GM21360 (cell line): ENCODE data around the gene C19orf33.
"Not testable (repeated sequence)": the region's sequence is repeated elsewhere in the genome, so short reads cannot be mapped to it uniquely, and the experiment has no call there.

Experiments used
- ATAC-seq: cut with Tn5 transposase; IDR thresholded peaks from one replicate; pipeline ENCODE4 v1.9.1; 2021; ENCODE audit warnings: mild to moderate bottlenecking, moderate library complexity; ENCODE audit not compliant: unreplicated experiment

C19orf33 gene

GRCh38 chr19:38303517-38304351 lies at the start of gene C19orf33:
C19orf33 (plus strand) TSS chr19:38304251; CDS start chr19:38304262, 11 bp downstream.
- ATAC-seq: no peak

GRCh38 chr19:38255383-38256014 lies 48.6 kb upstream of the C19orf33 start:
- no peak for ATAC-seq

GRCh38 chr19:38261942-38262341 lies 42.1 kb upstream of the C19orf33 start:
- ATAC-seq: not testable (repeated sequence)

- no peak for ATAC-seq
Measured at GRCh38 chr19:38262585-38263268, 41.3 kb upstream of the C19orf33 start.

GRCh38 chr19:38263689-38264485 lies 40.2 kb upstream of the C19orf33 start:
- no peak for ATAC-seq

- ATAC-seq: no peak
Measured at GRCh38 chr19:38264486-38265212, 39.4 kb upstream of the C19orf33 start, which contains the start of gene SPINT2. SPINT2 (plus strand) TSS chr19:38264573; CDS start chr19:38264893, 320 bp downstream.

- ATAC-seq: no peak
Measured at GRCh38 chr19:38265213-38265861, 38.7 kb upstream of the C19orf33 start.

- ATAC-seq: no peak
Measured at GRCh38 chr19:38265921-38266429, 38.1 kb upstream of the C19orf33 start.

- ATAC-seq: no peak
Measured at GRCh38 chr19:38266981-38267597, 37.0 kb upstream of the C19orf33 start.

GRCh38 chr19:38267761-38268483 lies 36.1 kb upstream of the C19orf33 start:
- no peak for ATAC-seq

- ATAC-seq: no peak
Measured at GRCh38 chr19:38268539-38268938, 35.5 kb upstream of the C19orf33 start.

GRCh38 chr19:38270587-38271167 lies 33.4 kb upstream of the C19orf33 start:
- ATAC-seq: no peak

GRCh38 chr19:38273499-38273898 lies 30.6 kb upstream of the C19orf33 start:
- no peak for ATAC-seq

GRCh38 chr19:38274739-38275138 lies 29.3 kb upstream of the C19orf33 start:
- ATAC-seq: no peak

GRCh38 chr19:38276942-38277517 lies 27.0 kb upstream of the C19orf33 start:
- ATAC-seq: no peak

- no peak for ATAC-seq
Measured at GRCh38 chr19:38277549-38277948, 26.5 kb upstream of the C19orf33 start.

- ATAC-seq: no peak
Measured at GRCh38 chr19:38277969-38278680, 25.9 kb upstream of the C19orf33 start.
